ENCODE results near the gene NUDT4. TPM values are rescaled to one million over a fixed set of nuclear protein-coding genes. Genes with fewer than 3 reads are reported as not detected.

NUDT4 gene
- total and polyA plus RNA-seq, 2 donors (not counting 3 experiments of a cell fraction or from before 2014, with no cell fraction given) = 76.0 to 161 TPM

DNA sequence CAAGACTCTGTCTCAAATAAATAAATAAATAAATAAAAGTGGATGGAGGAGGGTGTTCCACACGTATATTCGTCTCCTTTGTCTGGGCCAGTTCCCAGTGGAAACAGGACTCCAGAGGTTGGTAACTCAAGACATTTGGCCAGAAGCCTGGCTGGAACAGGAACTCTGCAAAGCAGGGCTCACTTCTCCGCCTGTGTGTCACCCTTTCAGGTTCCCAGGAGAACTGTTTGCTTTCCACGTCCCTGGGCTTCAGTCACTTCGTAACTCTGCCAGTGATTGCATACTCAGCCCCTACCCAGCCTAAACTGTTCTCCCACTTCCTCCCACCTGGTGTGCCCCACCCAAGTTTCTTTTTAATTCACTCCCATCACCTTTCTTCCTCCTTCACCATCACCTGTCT is 71.1 kb downstream of the NUDT4 start:
- Histone ChIP-seq H3K4me1 (ENCODE audit: control insufficient read depth, extremely low read depth, insufficient read depth, low read length) (no peaks in the 10 kb centered on the region), H3K9ac (replicated peaks; ENCODE audit: extremely low read depth, insufficient read depth, low read length) (no peak overlapping the region), H3K27ac (ENCODE audit: insufficient read depth, low read depth, low read length) (no peak overlapping the region), H3K36me3 (ENCODE audit: control insufficient read depth in 2 of 2, extremely low read depth in 1 of 2, insufficient read depth in 2 of 2, low read length in 2 of 2) (no peaks in the 10 kb centered on the region), H4K20me1 (replicated peaks; ENCODE audit: control insufficient read depth, extremely low read depth, insufficient read depth, low read length) (no peaks in the 10 kb centered on the region), H3K4me3 (replicated peaks in 1 of 3; ENCODE audit: insufficient read depth in 1 of 3, low read depth in 1 of 3, low read length in 3 of 3) (no peak overlapping the region), H2AFZ (ENCODE audit: low read depth, low read length) (no peak overlapping the region), H3K4me2 (ENCODE audit: insufficient read depth, low read length) (no peak overlapping the region), H3K27me3 (ENCODE audit: control insufficient read depth in 2 of 2, insufficient read depth in 2 of 2, low read length in 2 of 2) (peaks cover under 1 to 2% of the 10 kb centered on the region in 2 experiments), H3K79me2 (ENCODE audit: control insufficient read depth, insufficient read depth, low read length) (no peaks in the 10 kb centered on the region), H3K9me3 (replicated peaks; ENCODE audit: control insufficient read depth, insufficient read depth, low read length) (no peaks in the 10 kb centered on the region), H3K9me1 (replicated peaks; ENCODE audit: control insufficient read depth, extremely low read depth, insufficient read depth, low read length) (no peaks in the 10 kb centered on the region)
- TF ChIP-seq EZH2 (IDR thresholded peaks at IDR 0.05; ENCODE audit: borderline replicate concordance, low read depth, low read length, severe bottlenecking) = no peak
- no peak for TF ChIP-seq JUN (IDR thresholded peaks at IDR 0.05; ENCODE audit: borderline replicate concordance, insufficient read depth, insufficient read length, low read depth)
- TF ChIP-seq GATA2 (IDR thresholded peaks at IDR 0.05; ENCODE audit: insufficient read depth, insufficient read length, low read depth, low read length) = no peak
- TF ChIP-seq POLR2A (IDR thresholded peaks at IDR 0.05; ENCODE audit: low read depth, low read length) = no peak
- no peak for TF ChIP-seq POLR2AphosphoS5 (IDR thresholded peaks at IDR 0.05; ENCODE audit: insufficient read depth, low read depth, low read length)
- no peak for TF ChIP-seq MAX (IDR thresholded peaks at IDR 0.05; ENCODE audit: insufficient read depth, insufficient read length)
- TF ChIP-seq FOS (IDR thresholded peaks at IDR 0.05; ENCODE audit: borderline replicate concordance, insufficient read depth, low read length) = no peak
- TF ChIP-seq MYC (IDR thresholded peaks at IDR 0.05; ENCODE audit: low read depth, low read length) = no peak
- TF ChIP-seq, protein P1, sequence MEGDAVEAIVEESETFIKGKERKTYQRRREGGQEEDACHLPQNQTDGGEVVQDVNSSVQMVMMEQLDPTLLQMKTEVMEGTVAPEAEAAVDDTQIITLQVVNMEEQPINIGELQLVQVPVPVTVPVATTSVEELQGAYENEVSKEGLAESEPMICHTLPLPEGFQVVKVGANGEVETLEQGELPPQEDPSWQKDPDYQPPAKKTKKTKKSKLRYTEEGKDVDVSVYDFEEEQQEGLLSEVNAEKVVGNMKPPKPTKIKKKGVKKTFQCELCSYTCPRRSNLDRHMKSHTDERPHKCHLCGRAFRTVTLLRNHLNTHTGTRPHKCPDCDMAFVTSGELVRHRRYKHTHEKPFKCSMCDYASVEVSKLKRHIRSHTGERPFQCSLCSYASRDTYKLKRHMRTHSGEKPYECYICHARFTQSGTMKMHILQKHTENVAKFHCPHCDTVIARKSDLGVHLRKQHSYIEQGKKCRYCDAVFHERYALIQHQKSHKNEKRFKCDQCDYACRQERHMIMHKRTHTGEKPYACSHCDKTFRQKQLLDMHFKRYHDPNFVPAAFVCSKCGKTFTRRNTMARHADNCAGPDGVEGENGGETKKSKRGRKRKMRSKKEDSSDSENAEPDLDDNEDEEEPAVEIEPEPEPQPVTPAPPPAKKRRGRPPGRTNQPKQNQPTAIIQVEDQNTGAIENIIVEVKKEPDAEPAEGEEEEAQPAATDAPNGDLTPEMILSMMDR (IDR thresholded peaks at IDR 0.05; ENCODE audit: extremely low read depth in 1 of 2, insufficient read depth in 1 of 2, low read depth in 1 of 2, low read length in 2 of 2) = no peak
- no TSS peak for BruUV-seq (replicated peaks)
- ChIA-PET CTCF (no interaction called here), POLR2A (no interaction called here)
- dilution Hi-C loops (cut with MboI; ENCODE audit: extremely low pct_ligation_motif_present, low sequenced_read_pairs) = no loop called here
- intact Hi-C loops (cut with micrococcal nuclease) = no loop called here
- no peak for DNase-seq (ENCODE audit: low read depth, low spot score)
- no peak for FAIRE-seq
